Activated CD8-positive, alpha-beta memory T cell treated with anti-CD3 and anti-CD28 coated beads, Interleukin-2, amount 50 U/mL, for 4 hours (primary cell): ENCODE results near the gene SLC30A5.
"Not testable (repeated sequence)": the region's sequence is repeated elsewhere in the genome, so short reads cannot be mapped to it uniquely, and the experiment has no call there.

Experiments
- DNase-seq: peaks from one replicate; pipeline ENCODE4 v3.0.0-alpha.2; 2020

SLC30A5 gene

GRCh38 chr5:69093771-69094482 is at the start of gene SLC30A5:
Gene SLC30A5 (plus strand): TSS chr5:69094014. CDS start chr5:69094256, 242 bp downstream.
- peak; percentile 97 for DNase-seq

- DNase-seq = not testable (repeated sequence)
These were observed 48.6 kb upstream of the SLC30A5 start for GRCh38 chr5:69045213-69045612.

GRCh38 chr5:69046375-69046957 is 47.3 kb upstream of the SLC30A5 start:
- no peak for DNase-seq

GRCh38 chr5:69048230-69048629 is 45.6 kb upstream of the SLC30A5 start:
- DNase-seq = no peak

- DNase-seq = no peak
These were observed 44.7 kb upstream of the SLC30A5 start for GRCh38 chr5:69049151-69049550.

GRCh38 chr5:69049796-69050195 is 44.0 kb upstream of the SLC30A5 start:
- DNase-seq = no peak

- no peak for DNase-seq
These were observed 43.6 kb upstream of the SLC30A5 start for GRCh38 chr5:69050214-69050613.

- no peak for DNase-seq
These were observed 41.6 kb upstream of the SLC30A5 start for GRCh38 chr5:69052181-69052580.

- DNase-seq = no peak
These were observed 18.9 kb upstream of the SLC30A5 start for GRCh38 chr5:69074664-69075521.

GRCh38 chr5:69075522-69076179 is 18.2 kb upstream of the SLC30A5 start:
- no peak for DNase-seq

GRCh38 chr5:69078921-69079540 is 14.8 kb upstream of the SLC30A5 start:
- DNase-seq = no peak

- DNase-seq = no peak
These were observed 14.3 kb upstream of the SLC30A5 start for GRCh38 chr5:69079556-69079955.

- no peak for DNase-seq
These were observed 10.4 kb upstream of the SLC30A5 start for GRCh38 chr5:69083412-69083811.

GRCh38 chr5:69084195-69084594 is 9.6 kb upstream of the SLC30A5 start:
- DNase-seq = no peak

- no peak for DNase-seq
These were observed 8.9 kb upstream of the SLC30A5 start for GRCh38 chr5:69084903-69085302.

- no peak for DNase-seq
These were observed 7.6 kb upstream of the SLC30A5 start for GRCh38 chr5:69086206-69086605.

- not testable (repeated sequence) for DNase-seq
These were observed 5.8 kb upstream of the SLC30A5 start for GRCh38 chr5:69088006-69088405.

- DNase-seq = no peak
These were observed 3.7 kb upstream of the SLC30A5 start for GRCh38 chr5:69090158-69090557.

- no peak for DNase-seq
These were observed 2.0 kb upstream of the SLC30A5 start for GRCh38 chr5:69091771-69092170.

- DNase-seq = no peak
These were observed 845 bp upstream of the SLC30A5 start for GRCh38 chr5:69092969-69093368.

GRCh38 chr5:69099302-69099701 is 5.5 kb downstream of the SLC30A5 start:
- DNase-seq = no peak

- DNase-seq = no peak
These were observed 9.7 kb downstream of the SLC30A5 start for GRCh38 chr5:69103521-69103920.
